H9 (cell line): Measurements from ENCODE around the gene RCHY1. TPM values are rescaled to one million over a fixed set of nuclear protein-coding genes. Genes with fewer than 3 reads are reported as not detected.
"Not testable (repeated sequence)": the region's sequence is repeated elsewhere in the genome, so short reads cannot be mapped to it uniquely, and the experiment has no call there.

Experiments used
- DNase-seq: peaks from one replicate; pipeline ENCODE4 v3.0.0-alpha.2; 2017
- H2AFZ ChIP-seq: one replicate; pipeline ENCODE4 v1.6.1; 2013; ENCODE audit warnings: mild to moderate bottlenecking, low read length, control low read depth, moderate library complexity
- H2AK5ac ChIP-seq: 2 replicates; pipeline ENCODE4 v1.6.1; 2013; ENCODE audit warnings: low read length, control low read depth, mixed read lengths; ENCODE audit not compliant: insufficient read length
- H2BK120ac ChIP-seq: one replicate; pipeline ENCODE4 v1.6.1; 2013; ENCODE audit warnings: low read depth, mild to moderate bottlenecking, low read length, control low read depth, inconsistent platforms; ENCODE audit not compliant: poor library complexity, severe bottlenecking
- H2BK12ac ChIP-seq: 2 replicates; pipeline ENCODE4 v1.6.1; 2013; ENCODE audit warnings: low read length, control low read depth, mixed read lengths, low read depth; ENCODE audit not compliant: insufficient read length
- H2BK15ac ChIP-seq: 2 replicates; pipeline ENCODE4 v1.6.1; 2013; ENCODE audit warnings: low read depth, low read length, control low read depth
- H2BK20ac ChIP-seq: one replicate; pipeline ENCODE4 v1.6.1; 2013; ENCODE audit warnings: low read depth, mild to moderate bottlenecking, low read length, control low read depth, inconsistent platforms; ENCODE audit not compliant: poor library complexity, severe bottlenecking
- H2BK5ac ChIP-seq: 2 replicates; pipeline ENCODE4 v1.6.1; 2013; ENCODE audit warnings: low read length, control low read depth, mixed read lengths; ENCODE audit not compliant: insufficient read length
- H3K14ac ChIP-seq: 2 replicates; pipeline ENCODE4 v1.6.1; 2013; ENCODE audit warnings: low read length, control low read depth; ENCODE audit not compliant: insufficient read depth
- H3K18ac ChIP-seq: 2 replicates; pipeline ENCODE4 v1.6.1; 2013; ENCODE audit warnings: low read depth, mild to moderate bottlenecking, mixed read lengths, low read length, control low read depth; ENCODE audit not compliant: insufficient read length
- H3K23ac ChIP-seq: 2 replicates; pipeline ENCODE4 v1.6.1; 2013; ENCODE audit warnings: low read length, control low read depth, mixed read lengths, low read depth; ENCODE audit not compliant: insufficient read length
- H3K23me2 ChIP-seq: 2 replicates; pipeline ENCODE4 v1.6.1; 2013; ENCODE audit warnings: low read depth, mild to moderate bottlenecking, mixed read lengths, low read length, control low read depth; ENCODE audit not compliant: insufficient read length, poor library complexity, severe bottlenecking
- H3K27ac ChIP-seq: 2 replicates; pipeline ENCODE4 v1.5.1; 2013; ENCODE audit warnings: low read length, control low read depth, mixed read lengths, low read depth; ENCODE audit not compliant: insufficient read length
- H3K27me3 ChIP-seq: 2 replicates; pipeline ENCODE4 v1.6.1; 2013; ENCODE audit warnings: low read length, control low read depth, inconsistent platforms; ENCODE audit not compliant: insufficient read depth
- H3K4ac ChIP-seq: 2 replicates; pipeline ENCODE4 v1.6.1; 2013; ENCODE audit warnings: low read depth, mild to moderate bottlenecking, control low read depth, inconsistent platforms, low read length, moderate library complexity
- H3K4me1 ChIP-seq: 2 replicates; pipeline ENCODE4 v1.6.1; 2013; ENCODE audit warnings: low read length, control low read depth, inconsistent platforms; ENCODE audit not compliant: insufficient read depth
- H3K4me2 ChIP-seq: 2 replicates; pipeline ENCODE4 v1.6.1; 2013; ENCODE audit warnings: low read length, control low read depth, mixed read lengths; ENCODE audit not compliant: insufficient read length, insufficient read depth
- H3K56ac ChIP-seq: 2 replicates; pipeline ENCODE4 v1.6.1; 2013; ENCODE audit warnings: low read depth, mild to moderate bottlenecking, mixed read lengths, low read length, control low read depth; ENCODE audit not compliant: insufficient read length
- H3K79me1 ChIP-seq: 2 replicates; pipeline ENCODE4 v1.6.1; 2013; ENCODE audit warnings: low read depth, mild to moderate bottlenecking, moderate library complexity, low read length, control low read depth, inconsistent platforms; ENCODE audit not compliant: insufficient read depth, poor library complexity, severe bottlenecking
- H3K79me2 ChIP-seq: 2 replicates; pipeline ENCODE4 v1.6.1; 2013; ENCODE audit warnings: low read length, control low read depth, inconsistent platforms; ENCODE audit not compliant: insufficient read depth
- H3K9ac ChIP-seq: 2 replicates; pipeline ENCODE4 v1.6.1; 2013; ENCODE audit warnings: low read length, control low read depth, mixed read lengths; ENCODE audit not compliant: insufficient read length; ENCODE audit errors: extremely low read depth
- H3K9me3 ChIP-seq: one replicate; pipeline ENCODE4 v1.6.1; 2013; ENCODE audit warnings: low read depth, low read length, inconsistent platforms; ENCODE audit not compliant: control insufficient read depth
- H3T11ph ChIP-seq: one replicate; pipeline ENCODE4 v1.6.1; 2013; ENCODE audit warnings: mild to moderate bottlenecking, low read length, control low read depth, inconsistent platforms
- H4K20me1 ChIP-seq: one replicate; pipeline ENCODE4 v1.6.1; 2013; ENCODE audit not compliant: control insufficient read depth, insufficient read length, insufficient read depth
- H4K5ac ChIP-seq: 2 replicates; pipeline ENCODE4 v1.6.1; 2013; ENCODE audit warnings: low read depth, mild to moderate bottlenecking, mixed read lengths, low read length, control low read depth; ENCODE audit not compliant: insufficient read length
- H4K8ac ChIP-seq: replicated peaks from 2 replicates; pipeline ENCODE4 v1.6.1; 2013; ENCODE audit warnings: low read length, control low read depth, mixed read lengths, low read depth; ENCODE audit not compliant: insufficient read length
- H4K91ac ChIP-seq: 2 replicates; pipeline ENCODE4 v1.6.1; 2013; ENCODE audit warnings: low read depth, mild to moderate bottlenecking, moderate library complexity, mixed read lengths, low read length, control low read depth; ENCODE audit not compliant: insufficient read length
- H3K27ac Mint-ChIP-seq, 3 experiments: 2 replicates in 2 of 3; 3 replicates in 1 of 3; pipeline ENCODE4 v1.8.0; 2020 to 2021; ENCODE audit warnings: mixed read lengths in 3 of 3, mild to moderate bottlenecking in 1 of 3, moderate library complexity in 1 of 3
- H3K27me3 Mint-ChIP-seq: 2 replicates; pipeline ENCODE4 v1.8.0; 2021; ENCODE audit warnings: low read depth, mild to moderate bottlenecking, moderate library complexity, mixed read lengths
- H3K36me3 Mint-ChIP-seq, 3 experiments: 2 replicates in 2 of 3; 3 replicates in 1 of 3; pipeline ENCODE4 v1.8.0; 2020 to 2021; ENCODE audit warnings: low read depth in 3 of 3, mixed read lengths in 3 of 3; ENCODE audit not compliant: insufficient read depth in 1 of 3
- H3K4me1 Mint-ChIP-seq, 2 experiments: 2 replicates each; pipeline ENCODE4 v1.8.0; 2020; ENCODE audit warnings: mixed read lengths in 2 of 2
- H3K4me3 Mint-ChIP-seq, 2 experiments: 2 replicates in 1 of 2; 3 replicates in 1 of 2; pipeline ENCODE4 v1.8.0; 2020 to 2021; ENCODE audit warnings: mild to moderate bottlenecking in 2 of 2, mixed read lengths in 2 of 2, moderate library complexity in 1 of 2
- H3K9me3 Mint-ChIP-seq, 2 experiments: 2 replicates in 1 of 2; 3 replicates in 1 of 2; pipeline ENCODE4 v1.8.0; 2020; ENCODE audit warnings: mild to moderate bottlenecking in 2 of 2, mixed read lengths in 2 of 2, moderate library complexity in 1 of 2
- WGBS: extraction: QIAGEN DNeasy Blood & Tissue Kit; methylation state at CpG from one replicate; pipeline ENCODE4 v1.1.7; 2013; ENCODE audit warnings: missing lambda C conversion rate, low lambda C conversion rate, mixed read lengths; ENCODE audit not compliant: insufficient read length; ENCODE audit errors: extremely low coverage; 5-methylcytosine and 5-hydroxymethylcytosine counted together
- total RNA-seq: library from RNA; stranded (reverse); gene quantifications from 2 replicates; pipeline ENCODE4 v1.2.1, GENCODE V29; 2021

RCHY1 gene
- total RNA-seq, 1 experiment from 2014 or later: 47.9 TPM

- not testable (repeated sequence) for H3K4ac ChIP-seq, H3K4me1 ChIP-seq, H3K23me2 ChIP-seq, H2BK120ac ChIP-seq, H2BK5ac ChIP-seq, H2AK5ac ChIP-seq, H4K8ac ChIP-seq, H3T11ph ChIP-seq, H3K27me3 Mint-ChIP-seq, H3K9me3 ChIP-seq, H2BK15ac ChIP-seq, H3K4me2 ChIP-seq, H3K4me3 Mint-ChIP-seq, H3K27me3 ChIP-seq, H3K18ac ChIP-seq, H3K14ac ChIP-seq, H4K91ac ChIP-seq, H3K23ac ChIP-seq, H3K4me1 Mint-ChIP-seq, H3K56ac ChIP-seq, H3K27ac Mint-ChIP-seq, H4K20me1 ChIP-seq, H4K5ac ChIP-seq, H3K27ac ChIP-seq, H3K9ac ChIP-seq, H2BK12ac ChIP-seq, H3K79me1 ChIP-seq, H3K79me2 ChIP-seq, DNase-seq, H2BK20ac ChIP-seq, H2AFZ ChIP-seq
- Mint-ChIP-seq H3K9me3 (peaks cover 22 to 28% of the 10 kb centered on the region in 2 experiments), H3K36me3 (peaks cover 38 to 46% (median 45%) of the 10 kb centered on the region in 3 experiments)
Observed at GRCh38 chr4:75533926-75534325, 19.7 kb upstream of the RCHY1 start.

- H3K79me1 ChIP-seq, H2BK15ac ChIP-seq, H3K4ac ChIP-seq, H3K27ac Mint-ChIP-seq, H3T11ph ChIP-seq, H3K9ac ChIP-seq, H3K14ac ChIP-seq, H2AK5ac ChIP-seq, H2BK12ac ChIP-seq, H3K56ac ChIP-seq, DNase-seq, H3K18ac ChIP-seq, H2BK120ac ChIP-seq, H2BK5ac ChIP-seq, H3K23ac ChIP-seq, H2AFZ ChIP-seq, H3K27me3 Mint-ChIP-seq, H3K27ac ChIP-seq, H3K79me2 ChIP-seq, H3K9me3 ChIP-seq, H3K4me3 Mint-ChIP-seq, H3K4me1 Mint-ChIP-seq, H3K27me3 ChIP-seq, H3K4me1 ChIP-seq, H4K20me1 ChIP-seq, H4K8ac ChIP-seq, H4K91ac ChIP-seq, H3K4me2 ChIP-seq, H2BK20ac ChIP-seq, H3K23me2 ChIP-seq, H4K5ac ChIP-seq: not testable (repeated sequence)
- Mint-ChIP-seq H3K9me3 (peaks cover 22 to 28% of the 10 kb centered on the region in 2 experiments), H3K36me3 (peaks cover 38 to 48% (median 47%) of the 10 kb centered on the region in 3 experiments)
- WGBS: no CpG with 5 or more reads among the region's 4 CpGs
Observed at GRCh38 chr4:75533339-75533887, 19.2 kb upstream of the RCHY1 start.
